GM19463 (cell line): ENCODE data around the gene TNFAIP2.
A peak's percentile ranks its signal among the peaks of the same experiment; 100 is the strongest.

Experiments
- ATAC-seq: cut with Tn5 transposase; IDR thresholded peaks from one replicate; pipeline ENCODE4 v1.9.1; 2021; ENCODE audit warnings: mild to moderate bottlenecking, moderate library complexity; ENCODE audit not compliant: unreplicated experiment

The TNFAIP2 gene

GRCh38 chr14:103134405-103134804, 11.1 kb downstream of the TNFAIP2 start:
- no peak for ATAC-seq

DNA sequence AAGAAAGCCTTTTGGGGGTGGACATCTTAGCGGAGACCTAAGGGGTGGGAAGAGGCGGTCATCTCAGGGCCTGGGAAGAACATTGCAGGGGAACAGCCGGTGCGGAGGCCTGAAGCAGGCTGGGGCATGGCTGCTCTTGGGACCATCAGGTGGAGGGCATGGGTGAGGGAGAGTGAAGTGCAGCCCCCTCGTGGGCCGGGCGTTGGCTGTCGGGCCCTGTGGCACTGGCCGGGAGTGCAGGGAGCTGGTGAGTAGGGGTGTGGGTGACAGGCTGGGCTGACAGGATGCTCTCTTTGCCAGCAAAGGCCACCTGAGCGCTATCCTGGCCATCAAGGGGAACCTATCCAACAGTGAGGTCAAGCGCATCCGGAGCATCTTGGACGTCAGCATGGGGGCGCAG, 11.7 kb downstream of the TNFAIP2 start:
- ATAC-seq, result no peak

- no peak for ATAC-seq
These were observed 12.3 kb downstream of the TNFAIP2 start for GRCh38 chr14:103135333-103136260.

GRCh38 chr14:103136388-103137271, 13.4 kb downstream of the TNFAIP2 start:
- ATAC-seq, result no peak

- no peak for ATAC-seq
These were observed 14.5 kb downstream of the TNFAIP2 start for GRCh38 chr14:103137689-103138300.

GRCh38 chr14:103138301-103139131, 15.3 kb downstream of the TNFAIP2 start:
- no peak for ATAC-seq

- no peak for ATAC-seq
These were observed 16.1 kb downstream of the TNFAIP2 start for GRCh38 chr14:103139132-103140025.

- ATAC-seq, result peak; percentile 70
These were observed 17.3 kb downstream of the TNFAIP2 start for GRCh38 chr14:103140316-103141109.

DNA sequence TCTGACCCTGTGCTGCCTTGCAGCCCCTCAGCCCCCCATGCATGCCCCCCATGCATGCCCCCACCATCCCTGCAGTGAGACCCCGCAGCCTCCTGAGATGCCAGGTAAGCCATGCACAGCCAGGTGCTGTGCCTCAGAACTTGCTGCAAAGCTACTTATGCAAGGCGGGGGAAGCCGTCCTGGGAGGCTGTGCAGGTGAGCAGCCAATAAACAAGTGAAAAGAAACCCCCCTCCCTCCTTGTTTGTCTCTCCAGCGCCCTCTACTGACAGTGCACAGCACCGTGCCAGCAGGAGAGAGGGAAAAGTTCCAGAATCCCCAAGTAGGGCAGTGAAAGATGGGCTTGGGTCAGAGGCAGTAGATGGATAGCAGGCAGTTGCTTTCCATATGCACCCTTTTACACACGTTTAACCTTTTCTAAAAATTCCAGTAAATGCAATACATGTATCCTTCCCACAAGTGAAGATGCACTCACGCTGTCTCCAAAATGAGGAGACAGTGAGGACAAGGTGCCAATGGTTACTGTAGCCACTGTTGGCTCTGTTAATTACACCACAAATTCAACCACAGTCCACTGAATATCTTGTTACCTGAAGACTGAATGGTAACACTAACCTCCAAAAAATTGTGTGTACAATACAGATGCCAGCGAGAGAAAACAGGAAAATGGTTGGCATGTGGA, 18.0 kb downstream of the TNFAIP2 start:
- ATAC-seq, result peak; percentile 26

DNA sequence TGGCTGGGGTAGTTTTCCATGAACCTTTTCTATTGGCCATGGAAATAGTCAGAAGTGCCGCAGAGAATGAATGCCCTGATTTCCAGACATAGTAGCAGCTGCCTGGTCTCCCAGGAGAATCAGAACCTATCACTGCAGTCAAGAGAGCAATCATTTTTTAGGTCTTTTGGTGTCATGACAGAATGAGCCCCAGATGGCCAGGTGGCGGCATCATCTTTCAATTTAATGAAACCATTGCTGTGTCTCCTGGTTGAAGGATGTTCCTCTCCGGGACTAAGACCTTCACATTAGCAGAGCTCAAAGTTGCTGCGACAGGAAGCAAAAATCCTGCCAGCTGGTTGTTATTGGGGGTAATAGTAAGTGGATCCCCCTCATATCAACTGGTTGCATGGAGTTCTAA, 18.8 kb downstream of the TNFAIP2 start:
- no peak for ATAC-seq

DNA sequence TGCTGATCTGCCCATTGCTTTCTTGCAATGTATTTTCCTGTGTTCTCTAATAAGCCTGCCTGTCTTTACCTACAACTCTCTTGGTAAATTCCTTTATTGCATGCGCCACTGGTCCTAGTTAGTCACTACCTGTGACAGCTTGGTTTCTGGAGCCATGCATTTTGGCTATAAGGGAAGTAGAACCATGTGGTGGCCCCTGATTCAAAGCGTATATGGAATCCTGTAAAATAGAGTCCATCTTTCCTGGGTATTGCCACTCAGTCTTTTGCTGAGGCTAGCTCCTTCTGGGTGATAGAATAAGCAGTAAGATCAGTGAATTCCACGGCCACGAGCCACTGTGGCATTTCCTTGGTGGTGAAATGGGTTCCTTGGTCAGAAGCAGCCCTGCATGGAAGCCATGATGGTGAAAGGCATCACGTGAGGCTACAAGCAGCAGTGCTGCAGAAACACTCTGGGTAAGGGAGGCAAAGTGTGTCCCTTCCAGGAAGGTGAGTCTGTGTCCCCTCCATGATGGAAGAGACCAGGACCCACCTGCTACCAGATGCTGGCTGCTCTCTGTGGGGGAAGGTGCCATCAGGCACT, 19.6 kb downstream of the TNFAIP2 start:
- ATAC-seq, result no peak

DNA sequence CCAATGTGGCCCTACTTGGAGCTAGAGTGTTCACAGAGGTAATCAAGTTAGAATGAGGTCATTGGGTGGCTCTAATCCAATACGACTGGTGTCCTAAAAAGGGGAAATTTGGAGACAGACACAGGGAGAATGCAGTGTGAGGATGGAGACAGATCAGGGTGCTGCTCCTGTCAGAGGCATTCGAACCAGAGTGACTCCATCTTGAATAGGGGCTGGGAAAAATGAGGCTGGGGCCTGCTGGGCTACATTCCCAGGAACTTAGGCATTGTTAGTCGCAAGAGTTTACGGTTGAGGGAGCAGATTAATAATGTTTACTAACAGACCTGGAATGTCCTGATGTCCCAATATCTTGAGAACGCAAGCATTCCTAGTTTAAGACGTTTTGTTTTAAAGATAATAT, 20.2 kb downstream of the TNFAIP2 start:
- no peak for ATAC-seq

DNA sequence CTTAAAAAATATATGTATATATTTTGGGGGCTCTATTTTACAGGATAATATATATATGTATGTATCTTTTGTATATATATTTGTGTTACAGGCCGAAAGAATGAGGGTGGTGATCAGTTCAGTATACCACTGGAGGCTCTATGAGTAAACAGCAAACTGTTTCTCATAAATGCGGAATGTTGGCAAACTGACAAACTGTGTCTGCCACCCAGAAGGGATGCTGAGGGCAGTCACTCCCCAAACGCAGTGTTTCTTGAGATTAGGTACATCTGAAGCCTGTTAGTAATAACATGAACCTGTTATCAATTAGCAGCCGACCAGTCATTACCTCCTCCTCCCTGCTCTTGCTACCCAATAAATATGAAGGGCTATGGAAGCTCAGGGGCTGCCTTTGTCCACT, 20.8 kb downstream of the TNFAIP2 start:
- no peak for ATAC-seq

DNA sequence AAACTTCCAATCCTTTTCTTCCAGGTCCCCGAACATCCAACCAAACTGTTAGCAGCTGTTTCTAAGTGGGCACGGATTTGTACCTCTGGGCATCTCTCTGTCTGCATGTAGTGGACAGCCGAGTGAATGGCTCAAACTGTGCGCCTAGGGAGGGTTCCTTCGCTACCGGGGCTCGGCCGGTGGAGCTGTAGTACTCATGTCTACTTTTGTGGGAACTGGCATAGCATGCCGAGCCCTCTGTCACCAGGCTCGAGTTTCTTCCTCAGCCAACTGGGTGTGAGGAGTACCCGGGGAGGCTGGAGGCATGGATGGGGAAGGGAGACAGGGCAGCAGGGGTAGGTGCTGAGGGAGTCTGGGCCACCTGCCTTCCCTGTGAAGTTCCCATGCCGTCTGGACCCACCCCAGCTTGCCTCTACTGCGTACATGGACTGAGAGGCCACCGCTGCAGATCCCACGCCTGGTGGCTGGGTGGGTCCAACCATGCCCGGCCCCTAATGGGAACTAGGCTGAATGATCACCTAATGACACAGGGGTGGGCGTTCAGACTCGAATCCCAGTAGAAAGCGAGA, 23.0 kb downstream of the TNFAIP2 start:
- ATAC-seq, result no peak

- ATAC-seq, result no peak
These were observed 26.3 kb downstream of the TNFAIP2 start for GRCh38 chr14:103149351-103150237.

- no peak for ATAC-seq
These were observed 28.1 kb downstream of the TNFAIP2 start for GRCh38 chr14:103151270-103151945.
